ENCODE measurements around the gene AURKB. TPM values are rescaled to one million over a fixed set of nuclear protein-coding genes. Genes with fewer than 3 reads are reported as not detected.
A peak's percentile ranks its signal among the peaks of the same experiment; 100 is the strongest.

AURKB gene
- total and polyA plus RNA-seq, 2 donors (not counting 1 experiment from before 2014, with no cell fraction given), result 1.1 to 5.3 TPM

GRCh38 chr17:8222630-8223355 lies 12.4 kb upstream of the AURKB start:
- Mint-ChIP-seq H3K27ac (peak overlapping the region; percentile 96), H3K9me3 (ENCODE audit: insufficient read depth) (no peaks in the 10 kb centered on the region), H3K4me3 (peak overlapping the region; percentile 89), H3K4me1 (peaks cover 63% of the 10 kb centered on the region), H3K27me3 (no peaks in the 10 kb centered on the region)
- no peaks in the 10 kb centered on the region for H3K9me3 ChIP-seq (ENCODE audit: control extremely low read depth in 1 of 3, control insufficient read depth in 2 of 3, insufficient read depth in 1 of 3, low read length in 2 of 3)
- H3K27me3 ChIP-seq (replicated peaks in 1 of 4; ENCODE audit: control extremely low read depth in 1 of 4, control insufficient read depth in 3 of 4, insufficient read depth in 4 of 4, low read length in 3 of 4), result no peaks in the 10 kb centered on the region
- peak overlapping the region; percentile 82 for H3K4me2 ChIP-seq (replicated peaks; ENCODE audit: low read depth, low read length, poor library complexity, severe bottlenecking)
- WGBS (ENCODE audit: insufficient coverage), result under 1% methylated on average over 49 of the region's 49 CpGs
- H3K79me2 ChIP-seq (ENCODE audit: control insufficient read depth, insufficient read depth, low read length), result peaks cover 6% of the 10 kb centered on the region
- H3K36me3 ChIP-seq (replicated peaks in 1 of 2; ENCODE audit: control extremely low read depth in 1 of 2, control insufficient read depth in 1 of 2, extremely low read depth in 1 of 2, insufficient read depth in 2 of 2, low read length in 1 of 2), result peaks cover 0 to 15% of the 10 kb centered on the region in 2 experiments
- peak overlapping the region; percentile 82 for H2AFZ ChIP-seq (ENCODE audit: insufficient read depth, low read depth, low read length, poor library complexity, severe bottlenecking)
- peak; percentile 95 for DNase-seq
- no peak for TF ChIP-seq EZH2 (IDR thresholded peaks at IDR 0.05; ENCODE audit: borderline replicate concordance, insufficient read depth, low read depth, low read length, poor library complexity, severe bottlenecking)
- TF ChIP-seq CTCF (IDR thresholded peaks at IDR 0.05), result no peak
- ChIA-PET CTCF (interaction anchor here (0.7 to 7.6 kb wide), 19 partner anchors 10 to 291 kb away, joined by 3 to 86 read pairs (median 7); partner anchors contain the start of genes AURKB, BORCS6, CNTROB and CTC1), POLR2A (interaction anchor here (0.7 to 7.5 kb wide), 15 partner anchors 12 to 103 kb away, joined by 3 to 158 read pairs (median 9); partner anchors contain the start of genes AURKB, BORCS6, CTC1 and HES7)
- intact Hi-C loops (cut with micrococcal nuclease), result loop anchor here (1.0 to 10.0 kb wide), 12 partner anchors 12 to 212 kb away; partner anchors contain the start of genes AURKB, NDEL1, RANGRF and RPL26
- peak overlapping the region; percentile 75 for H3K9ac ChIP-seq (ENCODE audit: low read length)
- H4K20me1 ChIP-seq (ENCODE audit: control insufficient read depth, insufficient read depth, low read length, poor library complexity, severe bottlenecking), result peaks cover 10% of the 10 kb centered on the region
- peak; percentile 43 for ATAC-seq (ENCODE audit: low read depth)
- H3K27ac ChIP-seq (ENCODE audit: low read length in 2 of 2), result peak overlapping the region; percentile 90 to 93
- H3K4me3 ChIP-seq (ENCODE audit: control extremely low read depth in 1 of 5, extremely low read depth in 1 of 5, insufficient read depth in 1 of 5, low read depth in 2 of 5, low read length in 4 of 5), result peak overlapping the region; percentile 75 to 100 (median 78)
- H3K4me1 ChIP-seq (ENCODE audit: control insufficient read depth in 2 of 2, insufficient read depth in 2 of 2, low read length in 2 of 2), result peaks cover 32 to 50% of the 10 kb centered on the region in 2 donors

- H2AFZ ChIP-seq (ENCODE audit: insufficient read depth, low read depth, low read length, poor library complexity, severe bottlenecking), result peak overlapping the region; percentile 82
- peak; percentile 97 for DNase-seq
- no peak for TF ChIP-seq CTCF (IDR thresholded peaks at IDR 0.05)
- TF ChIP-seq EZH2 (IDR thresholded peaks at IDR 0.05; ENCODE audit: borderline replicate concordance, insufficient read depth, low read depth, low read length, poor library complexity, severe bottlenecking), result no peak
- peak overlapping the region; percentile 89 for H3K4me3 Mint-ChIP-seq
- peaks cover 60% of the 10 kb centered on the region for H3K4me1 Mint-ChIP-seq
- no peaks in the 10 kb centered on the region for H3K9me3 ChIP-seq (ENCODE audit: control extremely low read depth in 1 of 3, control insufficient read depth in 2 of 3, insufficient read depth in 1 of 3, low read length in 2 of 3)
- no peaks in the 10 kb centered on the region for H3K27me3 Mint-ChIP-seq
- peak overlapping the region; percentile 82 for H3K4me2 ChIP-seq (replicated peaks; ENCODE audit: low read depth, low read length, poor library complexity, severe bottlenecking)
- peak; percentile 35 for ATAC-seq (ENCODE audit: low read depth)
- H3K79me2 ChIP-seq (ENCODE audit: control insufficient read depth, insufficient read depth, low read length), result peaks cover 6% of the 10 kb centered on the region
- peak overlapping the region; percentile 90 to 93 for H3K27ac ChIP-seq (ENCODE audit: low read length in 2 of 2)
- no peaks in the 10 kb centered on the region for H3K9me3 Mint-ChIP-seq (ENCODE audit: insufficient read depth)
- peaks cover 30 to 50% of the 10 kb centered on the region in 2 donors for H3K4me1 ChIP-seq (ENCODE audit: control insufficient read depth in 2 of 2, insufficient read depth in 2 of 2, low read length in 2 of 2)
- H3K27ac Mint-ChIP-seq, result peak overlapping the region; percentile 96
- H3K4me3 ChIP-seq (ENCODE audit: control extremely low read depth in 1 of 5, extremely low read depth in 1 of 5, insufficient read depth in 1 of 5, low read depth in 2 of 5, low read length in 4 of 5), result peak overlapping the region; percentile 75 to 100 (median 78)
- H3K9ac ChIP-seq (ENCODE audit: low read length), result peak overlapping the region; percentile 75
- ChIA-PET POLR2A (interaction anchor here (0.5 to 7.5 kb wide), 16 partner anchors 12 to 103 kb away, joined by 3 to 158 read pairs (median 9); partner anchors contain the start of genes AURKB, BORCS6, CTC1 and HES7), CTCF (interaction anchor here (0.7 to 7.6 kb wide), 19 partner anchors 11 to 535 kb away, joined by 3 to 86 read pairs (median 5); partner anchors contain the start of genes AURKB, BORCS6, CTC1 and HES7)
- intact Hi-C loops (cut with micrococcal nuclease), result loop anchor here (1.0 to 10.0 kb wide), 10 partner anchors 12 to 212 kb away; partner anchors contain the start of genes AURKB, NDEL1 and SLC25A35
- no peaks in the 10 kb centered on the region for H3K27me3 ChIP-seq (replicated peaks in 1 of 4; ENCODE audit: control extremely low read depth in 1 of 4, control insufficient read depth in 3 of 4, insufficient read depth in 4 of 4, low read length in 3 of 4)
- 2% methylated on average over 9 of the region's 9 CpGs for WGBS (ENCODE audit: insufficient coverage)
- peaks cover 6% of the 10 kb centered on the region for H4K20me1 ChIP-seq (ENCODE audit: control insufficient read depth, insufficient read depth, low read length, poor library complexity, severe bottlenecking)
- H3K36me3 ChIP-seq (replicated peaks in 1 of 2; ENCODE audit: control extremely low read depth in 1 of 2, control insufficient read depth in 1 of 2, extremely low read depth in 1 of 2, insufficient read depth in 2 of 2, low read length in 1 of 2), result peaks cover 0 to 10% of the 10 kb centered on the region in 2 experiments
Measured at GRCh38 chr17:8222380-8222629, 11.9 kb upstream of the AURKB start.

Data from B cell (primary cell).